SH-SY5Y (cell line): Measurements from ENCODE around the gene PRDM8.

ENCODE experiments used
- GATA2 ChIP-seq: IDR thresholded peaks from 2 replicates; pipeline ENCODE4 v1.6.1; 2011; ENCODE audit warnings: mild to moderate bottlenecking, low read depth, low read length
- GATA3 ChIP-seq: IDR thresholded peaks from 2 replicates; pipeline ENCODE4 v1.6.1; 2011; ENCODE audit warnings: low read depth, mild to moderate bottlenecking, low read length, moderate library complexity

The PRDM8 gene

GRCh38 chr4:80221161-80221560 is 23.9 kb downstream of the PRDM8 start:
- TF ChIP-seq GATA2: no peak
- TF ChIP-seq GATA3: no peak

GRCh38 chr4:80225595-80225994 is 28.3 kb downstream of the PRDM8 start:
- TF ChIP-seq GATA3 (no peak), GATA2 (no peak)

GRCh38 chr4:80226094-80226493 is 28.8 kb downstream of the PRDM8 start:
- TF ChIP-seq GATA2: no peak
- no peak for TF ChIP-seq GATA3

GRCh38 chr4:80228460-80228859 is 31.2 kb downstream of the PRDM8 start:
- TF ChIP-seq GATA2 (no peak), GATA3 (no peak)

GRCh38 chr4:80229128-80229527 is 31.8 kb downstream of the PRDM8 start:
- TF ChIP-seq GATA3 (no peak), GATA2 (no peak)

GRCh38 chr4:80229590-80229989 is 32.3 kb downstream of the PRDM8 start:
- TF ChIP-seq GATA3 (no peak), GATA2 (no peak)

- no peak for TF ChIP-seq GATA2
- TF ChIP-seq GATA3: no peak
Measured at GRCh38 chr4:80231180-80231579, 33.9 kb downstream of the PRDM8 start.

- TF ChIP-seq GATA2 (no peak), GATA3 (no peak)
Measured at GRCh38 chr4:80232707-80233370, 35.5 kb downstream of the PRDM8 start.

- TF ChIP-seq GATA2 (no peak), GATA3 (no peak)
Measured at GRCh38 chr4:80233390-80233789, 36.1 kb downstream of the PRDM8 start.

GRCh38 chr4:80235451-80235850 is 38.1 kb downstream of the PRDM8 start:
- TF ChIP-seq GATA3: no peak
- no peak for TF ChIP-seq GATA2

- TF ChIP-seq GATA3 (no peak), GATA2 (no peak)
Measured at GRCh38 chr4:80237992-80238391, 40.7 kb downstream of the PRDM8 start.

GRCh38 chr4:80239480-80240150 is 42.3 kb downstream of the PRDM8 start:
- TF ChIP-seq GATA3: no peak
- TF ChIP-seq GATA2: no peak

- TF ChIP-seq GATA2: no peak
Measured at GRCh38 chr4:80240976-80241375, 43.7 kb downstream of the PRDM8 start.

GRCh38 chr4:80243274-80244018 is 46.1 kb downstream of the PRDM8 start:
- no peak for TF ChIP-seq GATA2
- no peak for TF ChIP-seq GATA3

GRCh38 chr4:80249144-80249543 is 51.8 kb downstream of the PRDM8 start:
- TF ChIP-seq GATA3 (no peak), GATA2 (no peak)

- TF ChIP-seq GATA2: no peak
- TF ChIP-seq GATA3: no peak
Measured at GRCh38 chr4:80252427-80252826, 55.1 kb downstream of the PRDM8 start.
